GM23338 (cell line): Measurements from ENCODE around the gene GRIA1. TPM values are rescaled to one million over a fixed set of nuclear protein-coding genes. Genes with fewer than 3 reads are reported as not detected.

Experiments
- ATAC-seq: fragments of 200-7000 bp; cut with Tn5 transposase; 3 replicates; pipeline ENCODE4 v1.9.1; 2020
- DNase-seq: peaks from one replicate; pipeline ENCODE4 v3.0.0-alpha.2; 2015; ENCODE audit warnings: low spot score
- H2AFZ ChIP-seq: fragments of 200-600 bp; sonication (generic); 2 replicates; pipeline ENCODE4 v1.8.0; 2016; ENCODE audit warnings: antibody characterized with exemption, mild to moderate bottlenecking, moderate library complexity
- H3F3A ChIP-seq: fragments of 200-600 bp; sonication (generic); replicated peaks from 2 replicates; pipeline ENCODE4 v1.8.0; 2017; ENCODE audit warnings: antibody characterized with exemption, mixed run types, low read depth
- H3K27ac ChIP-seq: fragments of 200-600 bp; sonication (generic); 2 replicates; pipeline ENCODE4 v1.6.1; 2016; ENCODE audit warnings: low read depth
- H3K27me3 ChIP-seq: fragments of 200-600 bp; sonication (generic); 2 replicates; pipeline ENCODE4 v1.8.0; 2016; ENCODE audit warnings: mild to moderate bottlenecking, mixed run types, moderate library complexity; ENCODE audit not compliant: insufficient read depth
- H3K36me3 ChIP-seq: fragments of 200-600 bp; sonication (generic); 2 replicates; pipeline ENCODE4 v1.8.0; 2016; ENCODE audit warnings: mild to moderate bottlenecking; ENCODE audit not compliant: insufficient read depth
- H3K4me1 ChIP-seq: fragments of 200-600 bp; sonication (generic); 2 replicates; pipeline ENCODE4 v1.8.0; 2016; ENCODE audit warnings: mild to moderate bottlenecking, moderate library complexity; ENCODE audit not compliant: insufficient read depth
- H3K4me2 ChIP-seq: fragments of 200-600 bp; sonication (generic); 2 replicates; pipeline ENCODE4 v1.7.1; 2017; ENCODE audit warnings: mixed run types
- H3K4me3 ChIP-seq: fragments of 200-600 bp; sonication (generic); 2 replicates; pipeline ENCODE4 v1.6.1; 2016; ENCODE audit warnings: mixed run types
- H3K79me2 ChIP-seq: fragments of 200-600 bp; sonication (generic); replicated peaks from 2 replicates; pipeline ENCODE4 v1.8.0; 2017; ENCODE audit warnings: mild to moderate bottlenecking; ENCODE audit not compliant: insufficient read depth
- H3K9me2 ChIP-seq: fragments of 200-600 bp; sonication (generic); 2 replicates; pipeline ENCODE4 v1.8.0; 2017; ENCODE audit not compliant: insufficient read depth
- H4K20me1 ChIP-seq: fragments of 200-600 bp; sonication (generic); replicated peaks from 2 replicates; pipeline ENCODE4 v1.8.0; 2017; ENCODE audit warnings: mild to moderate bottlenecking; ENCODE audit not compliant: insufficient read depth
- H3K27ac Mint-ChIP-seq: 2 replicates; pipeline ENCODE4 v1.8.0; 2020; ENCODE audit warnings: inconsistent platforms, mild to moderate bottlenecking, moderate library complexity, mixed read lengths
- H3K27me3 Mint-ChIP-seq: 3 replicates; pipeline ENCODE4 v1.8.0; 2022; ENCODE audit warnings: low read depth, mild to moderate bottlenecking, moderate library complexity, mixed read lengths, inconsistent platforms; ENCODE audit not compliant: insufficient read depth, poor library complexity
- H3K36me3 Mint-ChIP-seq: 3 replicates; pipeline ENCODE4 v1.8.0; 2021; ENCODE audit warnings: low read depth, mild to moderate bottlenecking, inconsistent platforms, moderate library complexity, mixed read lengths
- H3K4me1 Mint-ChIP-seq: 3 replicates; pipeline ENCODE4 v1.8.0; 2020; ENCODE audit warnings: mild to moderate bottlenecking, inconsistent platforms, mixed read lengths
- H3K4me3 Mint-ChIP-seq: 3 replicates; pipeline ENCODE4 v1.8.0; 2021; ENCODE audit warnings: moderate library complexity, mild to moderate bottlenecking, inconsistent platforms, mixed read lengths
- H3K9me3 Mint-ChIP-seq: 3 replicates; pipeline ENCODE4 v1.8.0; 2020; ENCODE audit warnings: moderate library complexity, mild to moderate bottlenecking, inconsistent platforms, mixed read lengths
- CREB1 ChIP-seq: fragments of 250-450 bp; sonication (Bioruptor Pico); IDR thresholded peaks from 2 replicates; pipeline ENCODE4 v1.5.0; 2020; ENCODE audit warnings: low read depth, mild to moderate bottlenecking, moderate library complexity
- EZH2 ChIP-seq: fragments of 200-600 bp; sonication (generic); IDR thresholded peaks from one replicate; pipeline ENCODE4 v1.8.0; 2017; ENCODE audit warnings: antibody characterized with exemption, mild to moderate bottlenecking, low read depth; ENCODE audit not compliant: unreplicated experiment
- JUNB ChIP-seq: IDR thresholded peaks from one replicate; pipeline ENCODE4 v1.6.1; 2016; ENCODE audit warnings: antibody characterized with exemption; ENCODE audit not compliant: unreplicated experiment
- REST ChIP-seq: IDR thresholded peaks from one replicate; pipeline ENCODE4 v1.6.1; 2018; ENCODE audit warnings: antibody characterized with exemption; ENCODE audit not compliant: unreplicated experiment
- STAT1 ChIP-seq: IDR thresholded peaks from one replicate; pipeline ENCODE4 v1.6.1; 2016; ENCODE audit warnings: antibody characterized with exemption; ENCODE audit not compliant: unreplicated experiment
- ZNF114 ChIP-seq: fragments of 250-450 bp; sonication (Bioruptor Pico); IDR thresholded peaks from 2 replicates; pipeline ENCODE4 v1.5.0; 2020; ENCODE audit warnings: mild to moderate bottlenecking, moderate library complexity
- polyA plus RNA-seq: library from polyadenylated mRNA; unstranded; fragments of >200 nt; fragmentation: Nextera tagmentation; extraction: Ambion mirVana; gene quantifications from 2 replicates; pipeline ENCODE4 v1.2.1, GENCODE V29; 2016
- total RNA-seq: library from RNA; depleted of rRNA; stranded (reverse); fragments of >200 nt; shearing (Covaris generic); gene quantifications from 2 replicates; pipeline ENCODE4 v1.2.3, GENCODE V29; 2014
- TF ChIP-seq, protein P1 (sequence below), 2 experiments: fragments of 200-600 bp in 1 of 2; sonication (generic) in 1 of 2; conservative IDR thresholded peaks; 2 replicates each; pipeline versions ENCODE4 v1.5.1 to v1.6.1; 2016 to 2017; ENCODE audit warnings: antibody characterized with exemption in 2 of 2, low read depth in 2 of 2, mild to moderate bottlenecking in 2 of 2, moderate library complexity in 1 of 2
- TF ChIP-seq, protein P2 (sequence below): fragments of 250-450 bp; sonication (Bioruptor Pico); IDR thresholded peaks from 2 replicates; pipeline ENCODE4 v1.5.0; 2020; ENCODE audit warnings: mild to moderate bottlenecking, moderate library complexity

The GRIA1 gene
- total and polyA plus RNA-seq, 2 experiments from 2014 or later, result 1.0 to 1.7 TPM

- Histone ChIP-seq H3K36me3 (no peaks in the 10 kb centered on the region), H3K9me2 (peaks cover 6% of the 10 kb centered on the region), H2AFZ (peak overlapping the region; percentile 12; the same call in 1 of the 2 replicates), H4K20me1 (no peaks in the 10 kb centered on the region), H3K79me2 (no peaks in the 10 kb centered on the region), H3K4me2 (no peak overlapping the region), H3K4me3 (no peak overlapping the region), H3K27ac (peak overlapping the region; percentile 47; the same call in 1 of the 2 replicates), H3K4me1 (peaks cover 24% of the 10 kb centered on the region), H3K27me3 (no peaks in the 10 kb centered on the region), H3F3A (no peaks in the 10 kb centered on the region)
- Mint-ChIP-seq H3K9me3 (peaks cover 9% of the 10 kb centered on the region; the same call in 1 of the 3 replicates), H3K36me3 (no peaks in the 10 kb centered on the region), H3K27me3 (peaks cover 14% of the 10 kb centered on the region), H3K27ac (peak overlapping the region; percentile 11; the same call in 1 of the 2 replicates), H3K4me3 (no peak overlapping the region), H3K4me1 (peaks cover 32% of the 10 kb centered on the region)
- TF ChIP-seq ZNF114, result no peak
- TF ChIP-seq JUNB, result no peak
- peak; percentile 46 for DNase-seq
- ATAC-seq, result peak; percentile 73
Observed at GRCh38 chr5:153516504-153517240, 26.2 kb downstream of the GRIA1 start.

- H2AFZ ChIP-seq, result no peak overlapping the region; the same call in 1 of the 2 replicates
- no peaks in the 10 kb centered on the region for H3F3A ChIP-seq
- H3K9me2 ChIP-seq, result peaks cover 6% of the 10 kb centered on the region
- Mint-ChIP-seq H3K27ac (peak overlapping the region; percentile 11; the same call in 1 of the 2 replicates), H3K9me3 (peaks cover 9% of the 10 kb centered on the region; the same call in 1 of the 3 replicates), H3K36me3 (no peaks in the 10 kb centered on the region), H3K4me3 (no peak overlapping the region), H3K4me1 (peaks cover 32% of the 10 kb centered on the region), H3K27me3 (peaks cover 14% of the 10 kb centered on the region)
- peaks cover 24% of the 10 kb centered on the region for H3K4me1 ChIP-seq
- H3K27ac ChIP-seq, result no peak overlapping the region
- no peaks in the 10 kb centered on the region for H3K79me2 ChIP-seq
- peak; percentile 48 for ATAC-seq
- no peaks in the 10 kb centered on the region for H3K36me3 ChIP-seq
- H3K27me3 ChIP-seq, result no peaks in the 10 kb centered on the region
- H3K4me2 ChIP-seq, result no peak overlapping the region
- H4K20me1 ChIP-seq, result no peaks in the 10 kb centered on the region
- DNase-seq, result peak; percentile 12
- no peak overlapping the region for H3K4me3 ChIP-seq
- TF ChIP-seq, protein P1, sequence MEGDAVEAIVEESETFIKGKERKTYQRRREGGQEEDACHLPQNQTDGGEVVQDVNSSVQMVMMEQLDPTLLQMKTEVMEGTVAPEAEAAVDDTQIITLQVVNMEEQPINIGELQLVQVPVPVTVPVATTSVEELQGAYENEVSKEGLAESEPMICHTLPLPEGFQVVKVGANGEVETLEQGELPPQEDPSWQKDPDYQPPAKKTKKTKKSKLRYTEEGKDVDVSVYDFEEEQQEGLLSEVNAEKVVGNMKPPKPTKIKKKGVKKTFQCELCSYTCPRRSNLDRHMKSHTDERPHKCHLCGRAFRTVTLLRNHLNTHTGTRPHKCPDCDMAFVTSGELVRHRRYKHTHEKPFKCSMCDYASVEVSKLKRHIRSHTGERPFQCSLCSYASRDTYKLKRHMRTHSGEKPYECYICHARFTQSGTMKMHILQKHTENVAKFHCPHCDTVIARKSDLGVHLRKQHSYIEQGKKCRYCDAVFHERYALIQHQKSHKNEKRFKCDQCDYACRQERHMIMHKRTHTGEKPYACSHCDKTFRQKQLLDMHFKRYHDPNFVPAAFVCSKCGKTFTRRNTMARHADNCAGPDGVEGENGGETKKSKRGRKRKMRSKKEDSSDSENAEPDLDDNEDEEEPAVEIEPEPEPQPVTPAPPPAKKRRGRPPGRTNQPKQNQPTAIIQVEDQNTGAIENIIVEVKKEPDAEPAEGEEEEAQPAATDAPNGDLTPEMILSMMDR (conservative IDR thresholded peaks at IDR 0.05; ENCODE audit: low read depth in 2 of 2), result no peak
- TF ChIP-seq REST, result no peak
- no peak for TF ChIP-seq EZH2
- no peak for TF ChIP-seq CREB1 (CRISPR knock-in tag)
- TF ChIP-seq STAT1, result no peak
- TF ChIP-seq, protein P2, sequence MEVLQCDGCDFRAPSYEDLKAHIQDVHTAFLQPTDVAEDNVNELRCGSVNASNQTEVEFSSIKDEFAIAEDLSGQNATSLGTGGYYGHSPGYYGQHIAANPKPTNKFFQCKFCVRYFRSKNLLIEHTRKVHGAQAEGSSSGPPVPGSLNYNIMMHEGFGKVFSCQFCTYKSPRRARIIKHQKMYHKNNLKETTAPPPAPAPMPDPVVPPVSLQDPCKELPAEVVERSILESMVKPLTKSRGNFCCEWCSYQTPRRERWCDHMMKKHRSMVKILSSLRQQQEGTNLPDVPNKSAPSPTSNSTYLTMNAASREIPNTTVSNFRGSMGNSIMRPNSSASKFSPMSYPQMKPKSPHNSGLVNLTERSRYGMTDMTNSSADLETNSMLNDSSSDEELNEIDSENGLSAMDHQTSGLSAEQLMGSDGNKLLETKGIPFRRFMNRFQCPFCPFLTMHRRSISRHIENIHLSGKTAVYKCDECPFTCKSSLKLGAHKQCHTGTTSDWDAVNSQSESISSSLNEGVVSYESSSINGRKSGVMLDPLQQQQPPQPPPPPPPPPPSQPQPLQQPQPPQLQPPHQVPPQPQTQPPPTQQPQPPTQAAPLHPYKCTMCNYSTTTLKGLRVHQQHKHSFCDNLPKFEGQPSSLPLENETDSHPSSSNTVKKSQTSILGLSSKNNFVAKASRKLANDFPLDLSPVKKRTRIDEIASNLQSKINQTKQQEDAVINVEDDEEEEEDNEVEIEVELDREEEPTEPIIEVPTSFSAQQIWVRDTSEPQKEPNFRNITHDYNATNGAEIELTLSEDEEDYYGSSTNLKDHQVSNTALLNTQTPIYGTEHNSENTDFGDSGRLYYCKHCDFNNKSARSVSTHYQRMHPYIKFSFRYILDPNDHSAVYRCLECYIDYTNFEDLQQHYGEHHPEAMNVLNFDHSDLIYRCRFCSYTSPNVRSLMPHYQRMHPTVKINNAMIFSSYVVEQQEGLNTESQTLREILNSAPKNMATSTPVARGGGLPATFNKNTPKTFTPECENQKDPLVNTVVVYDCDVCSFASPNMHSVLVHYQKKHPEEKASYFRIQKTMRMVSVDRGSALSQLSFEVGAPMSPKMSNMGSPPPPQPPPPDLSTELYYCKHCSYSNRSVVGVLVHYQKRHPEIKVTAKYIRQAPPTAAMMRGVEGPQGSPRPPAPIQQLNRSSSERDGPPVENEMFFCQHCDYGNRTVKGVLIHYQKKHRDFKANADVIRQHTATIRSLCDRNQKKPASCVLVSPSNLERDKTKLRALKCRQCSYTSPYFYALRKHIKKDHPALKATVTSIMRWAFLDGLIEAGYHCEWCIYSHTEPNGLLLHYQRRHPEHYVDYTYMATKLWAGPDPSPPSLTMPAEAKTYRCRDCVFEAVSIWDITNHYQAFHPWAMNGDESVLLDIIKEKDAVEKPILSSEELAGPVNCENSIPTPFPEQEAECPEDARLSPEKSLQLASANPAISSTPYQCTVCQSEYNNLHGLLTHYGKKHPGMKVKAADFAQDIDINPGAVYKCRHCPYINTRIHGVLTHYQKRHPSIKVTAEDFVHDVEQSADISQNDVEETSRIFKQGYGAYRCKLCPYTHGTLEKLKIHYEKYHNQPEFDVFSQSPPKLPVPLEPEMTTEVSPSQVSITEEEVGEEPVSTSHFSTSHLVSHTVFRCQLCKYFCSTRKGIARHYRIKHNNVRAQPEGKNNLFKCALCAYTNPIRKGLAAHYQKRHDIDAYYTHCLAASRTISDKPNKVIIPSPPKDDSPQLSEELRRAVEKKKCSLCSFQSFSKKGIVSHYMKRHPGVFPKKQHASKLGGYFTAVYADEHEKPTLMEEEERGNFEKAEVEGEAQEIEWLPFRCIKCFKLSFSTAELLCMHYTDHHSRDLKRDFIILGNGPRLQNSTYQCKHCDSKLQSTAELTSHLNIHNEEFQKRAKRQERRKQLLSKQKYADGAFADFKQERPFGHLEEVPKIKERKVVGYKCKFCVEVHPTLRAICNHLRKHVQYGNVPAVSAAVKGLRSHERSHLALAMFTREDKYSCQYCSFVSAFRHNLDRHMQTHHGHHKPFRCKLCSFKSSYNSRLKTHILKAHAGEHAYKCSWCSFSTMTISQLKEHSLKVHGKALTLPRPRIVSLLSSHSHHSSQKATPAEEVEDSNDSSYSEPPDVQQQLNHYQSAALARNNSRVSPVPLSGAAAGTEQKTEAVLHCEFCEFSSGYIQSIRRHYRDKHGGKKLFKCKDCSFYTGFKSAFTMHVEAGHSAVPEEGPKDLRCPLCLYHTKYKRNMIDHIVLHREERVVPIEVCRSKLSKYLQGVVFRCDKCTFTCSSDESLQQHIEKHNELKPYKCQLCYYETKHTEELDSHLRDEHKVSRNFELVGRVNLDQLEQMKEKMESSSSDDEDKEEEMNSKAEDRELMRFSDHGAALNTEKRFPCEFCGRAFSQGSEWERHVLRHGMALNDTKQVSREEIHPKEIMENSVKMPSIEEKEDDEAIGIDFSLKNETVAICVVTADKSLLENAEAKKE (CRISPR knock-in tag), result no peak
Observed at GRCh38 chr5:153517241-153517611, 26.8 kb downstream of the GRIA1 start.
